Measurements from ENCODE around the gene CREB5.
A peak's percentile ranks its signal among the peaks of the same experiment; 100 is the strongest.
"Not testable (repeated sequence)": the region's sequence is repeated elsewhere in the genome, so short reads cannot be mapped to it uniquely, and the experiment has no call there.

CREB5 gene

DNA sequence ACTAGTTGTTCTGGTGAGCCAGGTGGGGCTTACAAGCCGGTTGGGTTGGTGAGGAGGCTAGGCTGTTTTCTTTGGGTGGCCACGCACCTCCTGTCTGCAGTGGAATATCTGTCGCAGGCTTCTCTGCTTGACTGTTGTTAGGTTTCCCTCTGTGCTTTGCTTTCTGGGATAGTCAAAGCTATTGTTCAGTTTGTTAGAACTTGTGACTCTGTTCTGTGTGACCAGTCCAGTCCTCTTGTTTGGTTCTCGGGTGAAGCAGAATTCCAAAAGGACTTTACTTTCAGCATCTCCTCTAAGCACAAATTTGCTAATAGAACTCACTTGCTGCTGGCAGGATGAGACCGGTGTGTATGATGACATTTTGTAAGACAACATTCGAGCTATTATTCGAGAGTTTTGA lies 105.3 kb downstream of the CREB5 start:
- no peak for DNase-seq

DNA sequence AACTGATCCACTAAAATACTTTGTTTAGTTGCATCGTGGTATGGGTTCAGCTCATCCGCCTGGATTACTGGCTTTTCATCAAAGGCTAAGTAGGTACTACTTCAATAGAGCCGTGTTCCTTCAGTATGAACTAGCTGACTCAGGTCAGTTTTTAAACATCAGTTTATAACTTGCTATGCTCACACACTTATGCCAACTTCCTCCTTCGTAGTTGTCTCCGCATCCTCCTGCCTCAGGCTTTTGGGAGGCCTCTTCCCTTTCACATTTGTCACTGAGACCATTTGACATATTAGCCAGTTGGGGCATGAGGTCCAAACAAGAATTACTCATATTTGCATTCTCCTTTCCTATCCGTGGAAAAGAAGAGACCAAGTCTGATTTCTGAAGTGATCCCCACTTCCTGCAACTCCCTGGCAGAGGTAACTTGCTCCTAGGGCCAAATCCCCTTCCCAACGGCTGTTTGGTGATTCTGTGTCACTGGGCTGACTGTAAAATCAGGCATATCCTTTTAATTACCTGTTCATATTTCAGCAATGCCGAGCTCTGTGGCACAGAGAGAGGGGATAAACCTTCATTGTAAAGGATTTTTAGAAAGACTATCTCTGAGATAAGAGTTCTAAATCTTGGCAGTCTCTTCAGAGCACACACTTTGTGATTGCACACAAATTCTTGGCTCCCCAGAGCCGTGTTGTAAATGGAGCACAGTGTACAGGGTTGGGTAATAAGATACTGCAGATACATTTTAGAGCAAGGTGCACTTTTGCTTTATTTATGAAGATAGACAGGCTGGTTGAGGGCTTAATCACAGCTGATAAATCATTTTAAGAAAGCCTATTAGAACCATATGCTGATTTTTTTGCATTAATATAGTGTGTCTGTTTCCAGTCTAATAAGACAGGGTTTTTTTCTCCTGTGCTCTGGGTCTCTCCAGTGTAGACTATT lies 108.0 kb downstream of the CREB5 start:
- no peak for DNase-seq

DNA sequence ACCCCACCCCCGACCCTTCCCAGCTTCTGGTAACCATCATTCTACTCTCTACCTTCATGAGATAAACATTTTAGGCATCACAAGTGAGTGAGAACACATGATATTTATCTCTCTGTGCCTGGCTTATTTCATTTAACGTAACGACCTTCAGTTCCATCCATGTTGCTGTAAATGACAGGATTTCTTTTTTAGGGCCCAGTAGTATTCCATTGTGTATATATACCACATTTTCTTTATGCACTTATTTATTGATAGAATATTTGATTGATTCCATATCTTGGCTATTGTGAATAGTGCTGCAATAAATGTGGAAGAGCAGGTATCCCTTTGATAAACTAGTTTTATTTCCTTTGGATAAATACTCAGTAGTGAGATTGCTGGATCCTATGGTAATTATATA lies 112.7 kb downstream of the CREB5 start:
- DNase-seq: no peak

DNA sequence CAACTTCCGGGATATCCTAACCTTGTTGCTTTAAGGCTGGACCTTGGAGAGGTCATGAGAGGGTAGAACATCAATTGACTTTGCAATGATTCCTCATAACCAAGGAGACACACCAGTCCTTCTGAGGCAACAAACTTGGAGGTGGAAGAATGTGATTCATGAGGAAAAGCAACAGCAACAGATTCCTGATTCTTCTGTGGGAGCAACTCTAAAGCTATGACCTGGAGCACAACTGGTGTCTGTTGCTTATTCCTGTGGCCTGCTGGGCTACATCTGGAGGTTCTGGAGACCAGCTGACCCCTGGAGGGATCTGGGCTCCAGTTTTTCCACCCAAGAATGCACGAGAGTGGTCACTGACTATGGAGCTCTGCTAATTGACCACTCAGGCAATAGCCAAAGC lies 116.6 kb downstream of the CREB5 start:
- no peak for DNase-seq

DNA sequence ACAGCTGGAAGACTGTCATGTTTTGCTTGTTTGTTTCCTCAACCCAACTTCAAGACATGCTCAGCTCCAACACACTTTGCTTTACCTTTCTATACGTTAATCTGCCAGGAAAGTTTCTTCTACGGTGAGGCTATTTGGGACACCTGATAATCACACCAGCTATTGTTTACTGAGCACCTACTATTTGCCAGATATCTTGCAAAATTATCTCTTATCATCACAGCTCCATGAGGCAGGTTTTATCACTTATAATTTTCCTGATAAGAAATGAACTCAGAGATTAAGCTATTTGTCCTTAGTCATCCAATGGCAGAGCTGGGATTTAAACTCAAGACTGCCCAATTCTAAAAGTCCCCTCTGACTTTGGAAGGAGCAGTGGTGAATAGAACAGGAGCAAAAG lies 117.4 kb downstream of the CREB5 start:
- DNase-seq: no peak

DNA sequence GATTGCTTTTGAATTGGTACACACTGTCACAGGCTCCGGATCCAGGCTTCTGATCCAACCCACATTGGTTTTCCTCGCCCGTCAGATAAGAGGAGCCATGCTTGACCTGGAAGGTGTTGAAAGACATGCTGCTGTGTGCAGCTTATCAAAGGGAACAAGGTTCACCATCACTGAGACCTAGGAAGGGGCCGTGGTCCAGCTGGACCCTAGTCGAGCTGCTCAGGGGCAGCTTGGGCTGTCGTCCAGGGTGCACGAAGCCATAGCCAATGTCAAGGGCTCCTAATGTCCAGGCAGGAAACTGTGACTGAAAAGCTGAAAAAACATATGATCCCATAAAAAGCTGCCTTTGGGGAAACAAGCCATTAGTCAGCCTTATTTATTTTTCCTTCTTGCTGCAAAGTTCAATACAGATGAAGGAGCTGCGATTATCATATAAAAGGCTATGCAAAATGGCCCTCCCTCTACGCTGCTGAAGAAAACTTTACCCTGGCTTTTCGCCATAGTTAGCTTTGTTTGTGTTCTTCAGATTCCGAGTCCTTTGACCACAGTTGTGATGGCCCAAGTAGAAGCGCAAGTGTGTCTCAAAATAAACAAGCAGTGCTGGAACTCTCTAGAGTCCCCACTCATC lies 118.0 kb downstream of the CREB5 start:
- no peak for DNase-seq

DNA sequence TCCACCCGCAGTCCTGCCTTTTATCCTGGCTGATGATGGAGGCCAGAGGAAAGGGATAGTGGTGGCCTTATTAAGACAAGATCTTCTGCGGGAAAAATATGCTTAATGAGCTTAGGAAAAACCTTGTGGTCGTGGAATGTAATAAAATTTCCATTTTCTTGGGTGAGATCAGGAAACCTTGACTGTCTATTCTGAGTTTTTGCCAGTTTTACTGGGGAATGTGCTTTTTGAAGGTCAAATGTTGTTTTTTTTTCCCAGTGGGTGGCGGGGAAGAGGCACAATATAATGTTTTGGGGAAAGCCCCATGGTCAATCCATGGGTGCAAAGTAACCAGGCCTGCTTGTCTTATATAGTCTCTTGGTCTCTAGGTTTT lies 118.5 kb downstream of the CREB5 start:
- no peak for DNase-seq

DNA sequence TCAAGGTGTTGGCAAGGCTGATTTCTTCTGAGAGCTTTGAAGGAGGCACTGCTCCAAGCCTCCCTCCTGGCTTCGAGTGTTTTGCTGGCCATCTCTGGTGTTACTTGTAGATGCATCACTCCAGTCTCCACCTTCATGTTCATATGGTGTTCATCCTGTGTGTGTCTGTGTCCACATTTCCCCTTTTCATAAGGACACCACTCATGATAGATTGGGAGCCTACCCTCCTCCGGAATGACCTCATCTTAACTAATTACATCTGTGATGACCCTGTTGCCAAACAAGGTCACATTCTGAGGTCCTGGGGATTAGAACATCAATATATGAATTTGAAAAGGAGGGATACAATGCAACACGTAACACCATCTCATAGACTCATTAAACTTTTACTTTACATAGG lies 119.0 kb downstream of the CREB5 start:
- no peak for DNase-seq

DNA sequence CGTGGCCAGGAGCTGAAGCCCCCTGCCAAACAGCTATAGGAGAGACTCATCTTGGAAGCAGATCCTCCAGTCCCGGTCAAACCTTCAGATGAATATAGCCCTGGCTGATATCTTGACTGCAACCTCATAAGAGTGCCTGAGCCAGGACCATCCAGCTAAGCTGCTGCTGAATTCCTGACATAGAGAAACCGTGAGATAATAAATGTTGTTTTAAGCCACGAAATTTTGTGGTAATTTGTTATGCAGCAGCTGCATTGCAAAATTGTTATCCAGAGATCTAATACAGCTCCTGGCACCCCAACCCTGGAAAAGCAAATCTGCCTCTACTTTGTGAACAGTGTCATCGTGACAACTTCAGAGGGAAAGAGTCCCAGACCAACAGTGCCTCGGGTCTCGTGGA lies 119.9 kb downstream of the CREB5 start:
- no peak for DNase-seq

DNA sequence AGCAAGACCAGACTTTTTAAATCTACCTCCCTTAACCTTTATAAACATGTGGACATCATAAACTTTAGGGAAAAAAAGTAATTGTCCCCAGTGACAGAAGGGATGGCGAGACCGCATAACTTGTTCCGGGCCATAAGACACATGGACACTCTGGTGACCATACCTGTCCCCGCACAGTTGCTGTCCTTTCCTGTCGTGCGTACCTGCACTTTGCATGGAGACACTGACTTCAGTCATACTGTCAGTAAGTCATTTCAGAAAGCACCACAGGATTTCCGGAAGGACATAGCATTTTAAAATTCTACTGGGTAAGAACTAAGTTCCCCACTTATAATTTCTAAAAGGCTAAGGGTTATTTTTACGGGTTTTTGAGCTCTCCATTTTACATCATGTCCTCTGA lies 120.9 kb downstream of the CREB5 start:
- DNase-seq: no peak

DNA sequence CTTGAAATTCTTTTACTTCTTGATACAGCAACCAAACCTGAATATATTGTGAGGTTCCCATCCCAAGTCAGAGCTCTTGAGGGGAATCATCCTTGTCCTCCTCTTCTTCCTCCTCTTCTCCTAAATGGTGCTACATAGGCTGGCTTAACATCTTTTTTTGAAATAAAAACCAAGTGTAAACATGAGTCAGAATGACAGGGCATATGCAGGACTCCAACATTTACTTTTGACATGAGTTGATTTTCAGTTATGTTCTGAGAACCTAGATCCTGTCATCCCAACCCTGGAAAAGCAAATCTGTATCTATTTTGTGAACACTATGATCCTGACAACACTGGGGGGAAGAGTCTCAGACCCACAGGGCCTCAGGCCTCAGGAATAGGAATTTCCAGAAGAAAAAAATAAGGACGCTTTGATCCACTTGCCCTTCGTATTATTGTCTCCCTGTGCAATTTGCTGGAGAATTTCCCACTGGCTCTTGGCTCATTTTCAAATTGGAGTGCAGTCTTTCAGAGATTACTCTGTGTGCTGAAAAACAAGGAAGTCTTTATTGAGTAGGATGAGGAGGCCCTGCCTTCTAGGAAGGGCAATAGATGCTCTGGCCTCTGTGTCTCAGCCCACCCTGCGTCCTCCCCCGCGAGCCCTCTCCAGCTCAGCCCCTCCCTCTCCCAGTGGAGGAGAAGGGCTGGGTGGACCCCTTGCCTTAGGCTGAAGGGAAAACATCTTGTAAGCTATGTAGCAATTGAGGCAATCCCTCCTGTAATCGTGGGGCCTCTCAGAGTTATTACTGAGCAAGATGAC lies 121.6 kb downstream of the CREB5 start:
- peak; percentile 78 for DNase-seq

DNA sequence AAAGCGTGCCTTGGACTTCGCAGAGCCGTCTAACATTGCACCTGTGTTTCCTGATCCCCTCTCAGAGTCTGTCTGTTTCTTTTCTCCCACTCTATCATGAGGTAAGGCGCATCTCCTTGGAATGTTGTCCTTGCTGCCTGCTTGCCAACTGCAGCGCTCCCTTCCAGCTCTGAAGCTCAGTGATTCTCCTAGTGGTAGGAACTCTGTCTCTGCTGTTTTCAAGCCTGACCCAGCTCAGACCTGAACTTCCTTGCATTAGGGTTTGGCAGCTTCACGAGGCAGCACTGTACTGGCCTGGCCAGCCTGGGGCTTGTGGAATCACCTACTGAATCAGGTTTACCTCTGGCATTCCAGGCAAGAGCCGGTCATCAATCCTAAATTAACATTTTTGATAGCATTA lies 123.9 kb downstream of the CREB5 start:
- DNase-seq: no peak

DNA sequence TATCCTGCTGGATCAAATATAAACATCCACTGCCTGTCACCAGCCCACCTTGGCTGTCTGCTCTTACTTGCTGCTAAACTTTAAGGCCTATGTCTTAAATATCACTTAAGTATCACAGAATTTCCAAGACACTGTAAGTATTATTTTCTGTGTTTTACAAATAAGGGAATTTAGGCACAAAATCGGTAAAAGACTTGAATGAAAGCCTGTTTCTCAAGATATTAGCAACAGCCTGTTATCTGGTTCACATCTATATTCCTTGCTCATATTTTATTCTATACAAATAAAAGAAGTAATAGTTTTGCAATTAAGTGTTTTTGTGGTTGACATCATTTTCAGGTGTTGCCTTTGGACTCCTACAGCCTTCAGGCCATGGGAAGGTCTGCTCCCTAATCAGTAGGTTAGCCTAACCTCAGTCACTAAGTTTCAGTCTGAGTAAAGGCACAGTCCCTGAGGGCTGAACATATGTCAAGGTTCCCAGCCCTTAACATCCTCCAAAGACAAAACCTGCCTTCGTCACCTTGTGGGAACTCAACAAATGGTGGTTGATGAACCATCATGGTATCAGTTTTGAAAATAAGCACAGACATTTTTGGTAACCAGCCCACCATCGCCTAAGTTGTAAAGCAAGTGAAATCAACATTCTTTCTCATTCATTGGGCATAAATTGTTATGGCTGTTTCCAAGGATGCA lies 127.1 kb downstream of the CREB5 start:
- DNase-seq: no peak

DNA sequence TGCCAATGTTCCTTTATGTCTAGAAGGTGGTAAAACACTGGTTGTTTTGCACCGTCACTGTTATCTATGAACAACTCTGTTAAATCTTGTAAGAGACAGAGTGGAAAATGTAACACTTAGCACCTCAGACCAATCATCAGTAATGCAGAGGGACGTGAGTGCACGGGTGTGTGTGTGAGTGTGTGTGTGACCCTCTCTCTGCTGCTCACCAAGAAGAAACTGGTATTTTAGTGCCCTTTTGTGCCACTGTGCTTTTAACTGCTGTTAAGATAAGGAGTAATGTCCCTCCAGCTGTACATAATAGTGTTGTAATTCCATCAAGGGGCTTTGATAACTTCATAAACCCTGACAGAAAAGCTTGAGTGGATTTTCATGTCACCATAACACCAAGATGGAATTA lies 130.1 kb downstream of the CREB5 start:
- no peak for DNase-seq

DNA sequence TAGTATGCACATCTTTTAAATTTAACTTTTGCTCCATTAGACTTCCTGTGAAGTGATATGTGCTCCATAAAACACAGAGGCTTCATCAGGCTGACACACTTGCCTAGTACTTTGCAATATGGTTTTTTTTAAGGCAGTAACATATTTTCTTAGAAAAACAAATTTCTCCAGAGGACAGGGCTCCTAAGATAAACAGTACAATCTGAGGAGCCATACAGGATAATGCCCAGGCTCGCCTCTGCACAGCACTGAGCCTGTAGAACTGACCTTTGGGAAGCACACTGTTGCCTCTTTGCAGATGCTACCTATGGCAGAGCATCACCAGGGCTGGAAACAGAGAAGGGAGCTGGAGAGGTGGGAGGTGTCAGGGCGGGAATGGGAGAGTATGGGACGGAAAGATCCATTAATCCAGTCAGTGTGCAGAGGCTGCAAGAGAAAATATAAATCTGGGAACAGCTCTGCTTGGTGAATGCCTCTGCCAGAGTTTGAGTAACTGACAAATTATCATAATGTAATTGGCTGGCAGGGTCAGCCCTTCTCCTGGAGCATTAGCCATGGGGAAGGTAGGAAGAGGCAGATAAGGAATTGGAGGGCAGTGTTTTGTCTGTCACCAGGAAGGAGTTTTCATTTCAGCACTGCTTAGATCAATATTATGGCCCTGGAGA lies 132.3 kb downstream of the CREB5 start:
- DNase-seq: no peak

DNA sequence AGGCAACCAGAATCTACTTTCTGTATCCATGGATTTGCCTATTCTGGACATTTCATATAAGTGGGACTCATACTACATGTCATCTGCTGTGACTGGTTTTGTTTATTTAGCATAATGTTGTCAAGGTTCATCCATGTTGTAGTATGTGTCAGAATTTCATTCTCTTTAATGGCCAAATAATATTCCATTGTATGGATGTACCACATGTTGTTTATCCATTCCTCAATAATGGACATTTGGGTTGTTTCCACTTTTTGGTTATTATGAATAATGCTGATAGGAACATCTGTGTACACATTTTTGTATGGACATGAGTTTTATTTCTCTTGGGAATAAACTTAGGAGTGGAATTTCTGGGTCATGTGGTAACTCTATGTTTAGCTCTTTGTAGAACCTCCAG lies 133.7 kb downstream of the CREB5 start:
- no peak for DNase-seq

DNA sequence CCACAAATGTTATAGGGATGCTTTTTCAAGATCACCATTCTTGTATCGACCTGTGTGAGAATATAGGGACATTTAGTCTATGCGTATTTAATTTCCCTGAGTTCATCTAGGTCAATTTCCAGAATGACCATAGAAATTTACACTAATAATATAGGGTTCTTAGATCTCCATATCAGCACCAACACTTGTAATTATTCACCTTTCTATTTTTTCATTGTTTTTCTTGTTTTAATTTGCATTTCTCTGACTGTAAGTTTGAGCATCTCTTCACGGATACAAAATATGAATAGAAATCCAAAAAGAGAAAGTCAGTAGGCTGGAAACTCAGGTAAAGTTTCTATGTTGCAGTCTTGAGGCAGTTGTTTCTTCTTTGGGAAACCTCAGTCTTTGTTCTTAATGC lies 134.8 kb downstream of the CREB5 start:
- DNase-seq: no peak

DNA sequence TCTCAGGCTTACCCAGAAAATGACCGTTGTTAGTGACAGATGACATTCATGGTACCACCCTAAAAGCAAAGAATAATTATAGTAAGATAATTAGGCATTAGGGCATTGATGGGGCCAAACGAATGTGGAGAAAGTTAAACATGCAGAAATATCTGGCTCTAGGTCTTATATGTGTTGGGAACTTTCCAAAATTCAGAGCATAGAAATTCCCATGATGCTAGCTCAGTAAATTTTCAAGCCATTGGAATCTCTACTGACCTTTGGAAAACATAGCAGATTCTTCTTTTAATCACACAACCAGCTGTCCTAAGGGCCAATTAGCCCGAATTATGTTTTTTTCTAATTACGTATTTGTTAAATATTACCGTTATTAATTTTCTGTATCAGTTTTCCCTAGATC lies 136.1 kb downstream of the CREB5 start:
- no peak for DNase-seq

DNA sequence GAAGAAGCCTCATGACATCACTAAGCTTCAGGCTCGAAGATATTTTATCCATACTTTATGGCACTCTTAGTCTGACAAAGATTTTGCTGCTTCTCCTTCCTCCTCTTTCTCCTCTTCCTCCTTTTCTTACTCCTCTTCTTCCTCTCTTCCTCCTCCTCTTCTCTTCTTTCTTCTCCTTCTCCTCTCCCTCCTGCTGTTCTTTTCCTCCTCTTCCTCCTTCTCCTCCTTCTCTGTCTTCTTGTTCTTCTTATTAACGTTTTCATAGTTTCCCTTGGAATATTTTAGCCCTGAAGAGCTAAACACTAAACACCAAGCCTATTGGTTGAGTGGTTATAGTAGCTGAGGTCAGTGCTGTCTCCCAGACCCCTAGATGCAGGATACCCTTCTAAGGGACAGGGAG lies 137.7 kb downstream of the CREB5 start:
- DNase-seq: no peak

DNA sequence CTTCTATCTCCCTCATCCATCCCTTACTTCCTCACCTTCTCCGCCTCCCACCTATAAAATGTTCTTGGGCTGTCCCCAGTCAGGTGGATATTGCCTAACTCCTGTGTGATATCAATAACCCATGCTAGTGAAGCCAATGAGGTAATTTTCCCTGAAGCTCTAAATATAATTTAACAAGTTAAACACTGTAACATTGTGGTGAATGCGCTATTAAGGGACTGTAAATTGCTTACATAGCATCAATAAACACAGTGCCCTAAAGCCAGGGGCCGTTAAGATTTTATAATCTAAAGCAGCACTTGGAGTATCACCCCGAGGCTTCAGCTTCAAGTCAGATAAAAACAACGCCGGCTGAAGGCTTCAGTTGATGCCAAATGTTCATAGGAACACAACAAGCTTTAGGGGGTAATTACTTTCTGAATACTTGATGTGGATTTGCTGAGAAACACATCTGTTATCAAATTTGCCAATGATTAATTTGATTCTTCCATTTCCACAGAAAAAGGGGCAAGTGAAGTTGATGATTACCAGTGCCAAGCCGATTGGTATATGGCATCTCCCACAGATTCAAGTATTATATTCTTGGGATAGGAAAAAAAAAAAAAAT lies 138.4 kb downstream of the CREB5 start:
- DNase-seq: no peak

DNA sequence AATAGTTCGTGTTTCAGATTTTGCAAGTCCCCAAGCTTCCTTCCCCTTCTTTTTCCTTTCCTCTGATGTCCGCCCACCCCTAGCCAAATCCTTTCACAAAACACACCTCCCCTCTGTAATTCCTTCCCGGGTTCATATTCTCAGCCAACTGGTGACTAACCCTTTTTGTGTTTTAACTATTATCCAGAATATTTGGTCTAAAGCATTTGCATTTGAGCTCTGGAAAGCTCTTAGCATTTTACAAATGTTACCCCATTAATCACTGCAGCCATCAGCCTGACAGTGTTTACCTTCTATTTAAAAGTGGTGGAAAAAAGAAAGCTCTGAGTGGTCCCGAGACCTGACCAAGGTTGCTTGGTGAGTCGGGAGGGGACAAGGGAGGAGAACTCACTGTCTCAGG lies 139.0 kb downstream of the CREB5 start:
- DNase-seq: no peak

DNA sequence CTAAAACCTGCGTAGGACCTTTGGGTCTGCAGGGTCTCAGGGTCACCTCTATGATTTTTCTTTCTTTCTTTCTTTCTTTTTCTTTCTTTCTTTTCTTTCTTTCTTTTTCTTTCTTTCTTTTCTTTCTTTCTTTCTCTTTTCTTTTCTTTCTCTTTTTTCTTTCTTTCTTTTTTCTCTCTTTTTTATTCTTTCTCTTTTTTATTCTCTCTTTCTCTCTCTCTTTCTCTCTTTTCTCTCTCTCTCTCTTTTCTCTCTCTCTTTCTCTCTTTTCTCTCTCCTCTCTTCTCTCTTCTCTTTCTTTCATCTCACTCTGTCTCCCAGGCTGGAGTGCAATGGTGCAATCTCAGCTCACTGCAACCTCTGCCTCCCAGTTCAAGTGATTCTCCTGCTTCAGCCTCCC lies 139.4 kb downstream of the CREB5 start:
- not testable (repeated sequence) for DNase-seq

Data from left hindlimb (tissue), 1 donor.